HFFc6 (cell line): ENCODE data around the gene HNRNPA0. TPM values are rescaled to one million over a fixed set of nuclear protein-coding genes. Genes with fewer than 3 reads are reported as not detected.

Source experiments
- DNase-seq: peaks from one replicate; pipeline ENCODE4 v3.0.0-alpha.2; 2018
- H3K27ac Mint-ChIP-seq: 2 replicates; pipeline ENCODE4 v1.8.0; 2020; ENCODE audit warnings: mild to moderate bottlenecking, mixed read lengths
- H3K27me3 Mint-ChIP-seq: 2 replicates; pipeline ENCODE4 v1.8.0; 2021; ENCODE audit warnings: mild to moderate bottlenecking, moderate library complexity, mixed read lengths; ENCODE audit not compliant: insufficient read depth
- H3K36me3 Mint-ChIP-seq: 2 replicates; pipeline ENCODE4 v1.8.0; 2021; ENCODE audit warnings: low read depth, mixed read lengths
- H3K4me1 Mint-ChIP-seq: 2 replicates; pipeline ENCODE4 v1.8.0; 2020; ENCODE audit warnings: low read depth, mixed read lengths
- H3K4me3 Mint-ChIP-seq: 2 replicates; pipeline ENCODE4 v1.8.0; 2020; ENCODE audit warnings: mild to moderate bottlenecking, moderate library complexity, mixed read lengths
- H3K9me3 Mint-ChIP-seq: 2 replicates; pipeline ENCODE4 v1.8.0; 2020; ENCODE audit warnings: mild to moderate bottlenecking, mixed read lengths
- CTCF ChIP-seq: fragments of 200-600 bp; sonication (generic); IDR thresholded peaks from 2 replicates; pipeline ENCODE4 v1.5.0; 2021; ENCODE audit warnings: antibody characterized with exemption, mild to moderate bottlenecking
- total RNA-seq, 6 experiments: library from RNA; stranded (reverse); fragmentation: NEBNext Ultra II Directional; extraction: Animal tissue kit (Norgen Biotek cat#: 25700); gene quantifications; 2 replicates in 1 of 6; 3 replicates in 5 of 6; pipeline ENCODE4 v1.2.3, GENCODE V29; 2021

Gene HNRNPA0
- total RNA-seq, 6 experiments from 2014 or later = 20.3 to 23.0 (median 22.0) TPM

GRCh38 chr5:137735555-137736284 lies 18.4 kb downstream of the HNRNPA0 start, which contains the start of gene KLHL3:
Gene KLHL3 (minus strand): TSS chr5:137736089. CDS start chr5:137735646, 443 bp downstream.
- DNase-seq = no peak
- Mint-ChIP-seq H3K36me3 (no peaks in the 10 kb centered on the region), H3K4me3 (no peak within 1 kb of the TSS), H3K27ac (no peak within 1 kb of the TSS), H3K27me3 (peaks cover 16% of the 10 kb centered on the region), H3K4me1 (peaks cover 17% of the 10 kb centered on the region), H3K9me3 (peaks cover 6% of the 10 kb centered on the region)
- no peak; the same call in 1 of the 2 replicates for TF ChIP-seq CTCF

DNA sequence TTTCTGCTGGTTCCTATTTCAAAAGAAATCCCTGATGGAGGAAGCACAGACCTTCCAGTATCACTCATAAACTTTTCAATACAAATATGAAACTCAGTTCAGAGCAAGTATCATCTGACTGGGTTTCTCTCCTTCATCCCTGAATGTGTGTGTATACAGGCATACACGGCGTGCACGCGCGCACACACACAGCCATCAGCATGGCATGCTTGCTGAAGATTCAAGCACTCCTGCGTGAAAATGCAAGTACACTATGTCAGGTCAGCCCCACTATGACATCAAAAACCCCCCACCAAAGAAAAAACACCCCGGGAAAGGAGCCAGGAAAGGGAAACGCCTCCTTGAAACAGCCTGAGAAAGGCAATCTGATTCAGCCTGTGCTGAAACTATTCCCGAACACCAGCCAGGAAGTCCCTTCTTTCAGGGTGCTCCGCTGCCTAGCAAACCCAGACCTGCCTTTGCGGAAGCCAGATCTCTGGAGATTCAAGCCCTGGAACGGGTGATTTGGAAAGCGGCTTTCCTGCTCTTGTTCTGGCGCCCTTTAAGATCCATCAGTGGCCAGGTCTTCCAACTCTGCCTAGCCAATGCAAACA lies 19.1 kb downstream of the HNRNPA0 start:
- DNase-seq = no peak

GRCh38 chr5:137734331-137734730 lies 19.8 kb downstream of the HNRNPA0 start:
- DNase-seq = no peak
- no peak for TF ChIP-seq CTCF
- Mint-ChIP-seq H3K9me3 (peaks cover 6% of the 10 kb centered on the region), H3K36me3 (no peaks in the 10 kb centered on the region), H3K27ac (no peak overlapping the region), H3K27me3 (peaks cover 9% of the 10 kb centered on the region), H3K4me3 (no peak overlapping the region), H3K4me1 (peaks cover 25% of the 10 kb centered on the region)

More for the DNA sequence above, 19.1 kb downstream of the HNRNPA0 start:
- no peaks in the 10 kb centered on the region for H3K36me3 Mint-ChIP-seq
- H3K9me3 Mint-ChIP-seq = peaks cover 6% of the 10 kb centered on the region
- no peak overlapping the region for H3K4me3 Mint-ChIP-seq
- no peak overlapping the region for H3K27ac Mint-ChIP-seq
- peaks cover 15% of the 10 kb centered on the region for H3K27me3 Mint-ChIP-seq
- TF ChIP-seq CTCF = no peak
- H3K4me1 Mint-ChIP-seq = peaks cover 24% of the 10 kb centered on the region

- no peak overlapping the region for H3K4me3 Mint-ChIP-seq
- H3K9me3 Mint-ChIP-seq = peaks cover 6% of the 10 kb centered on the region
- no peak overlapping the region for H3K27ac Mint-ChIP-seq
- H3K27me3 Mint-ChIP-seq = peaks cover 9% of the 10 kb centered on the region
- no peaks in the 10 kb centered on the region for H3K36me3 Mint-ChIP-seq
- H3K4me1 Mint-ChIP-seq = peaks cover 25% of the 10 kb centered on the region
- no peak for DNase-seq
- no peak for TF ChIP-seq CTCF
Observed at GRCh38 chr5:137733922-137734321, 20.2 kb downstream of the HNRNPA0 start.

GRCh38 chr5:137733006-137733405 lies 21.2 kb downstream of the HNRNPA0 start:
- peaks cover 4% of the 10 kb centered on the region for H3K9me3 Mint-ChIP-seq
- H3K4me3 Mint-ChIP-seq = no peak overlapping the region
- H3K27me3 Mint-ChIP-seq = peaks cover 9% of the 10 kb centered on the region
- DNase-seq = no peak
- H3K4me1 Mint-ChIP-seq = peaks cover 25% of the 10 kb centered on the region
- no peaks in the 10 kb centered on the region for H3K36me3 Mint-ChIP-seq
- TF ChIP-seq CTCF = no peak
- H3K27ac Mint-ChIP-seq = no peak overlapping the region
